Neural crest cell (in vitro differentiated cells): ENCODE data around the gene ZDHHC12. TPM values are rescaled to one million over a fixed set of nuclear protein-coding genes. Genes with fewer than 3 reads are reported as not detected.

Experiments
- DNase-seq: peaks from one replicate; pipeline ENCODE4 v3.0.0; 2021; ENCODE audit warnings: low read depth, mixed read lengths, low spot score
- H3K27ac Mint-ChIP-seq: one replicate; pipeline ENCODE4 v1.8.0; 2021; ENCODE audit warnings: mild to moderate bottlenecking, mixed read lengths; ENCODE audit not compliant: unreplicated experiment
- H3K27me3 Mint-ChIP-seq: 2 replicates; pipeline ENCODE4 v1.8.0; 2021; ENCODE audit warnings: low read depth, mild to moderate bottlenecking, mixed read lengths
- H3K36me3 Mint-ChIP-seq: 2 replicates; pipeline ENCODE4 v1.8.0; 2021; ENCODE audit warnings: low read depth, mild to moderate bottlenecking, mixed read lengths
- H3K4me1 Mint-ChIP-seq: 2 replicates; pipeline ENCODE4 v1.8.0; 2021; ENCODE audit warnings: mixed read lengths
- H3K4me3 Mint-ChIP-seq: one replicate; pipeline ENCODE4 v1.8.0; 2021; ENCODE audit warnings: mild to moderate bottlenecking, mixed read lengths
- H3K9me3 Mint-ChIP-seq: 2 replicates; pipeline ENCODE4 v1.8.0; 2021; ENCODE audit warnings: mixed read lengths
- total RNA-seq: library from RNA; stranded (reverse); gene quantifications from 2 replicates; pipeline ENCODE4 v1.2.1, GENCODE V29; 2021
- TF ChIP-seq, protein P1 (sequence below): fragments of 200-600 bp; sonication (generic); conservative IDR thresholded peaks from 2 replicates; pipeline ENCODE4 v1.5.0; 2021; ENCODE audit warnings: antibody characterized with exemption, mild to moderate bottlenecking

The ZDHHC12 gene
- total RNA-seq, 1 donor from 2014 or later: 15.7 TPM

DNA sequence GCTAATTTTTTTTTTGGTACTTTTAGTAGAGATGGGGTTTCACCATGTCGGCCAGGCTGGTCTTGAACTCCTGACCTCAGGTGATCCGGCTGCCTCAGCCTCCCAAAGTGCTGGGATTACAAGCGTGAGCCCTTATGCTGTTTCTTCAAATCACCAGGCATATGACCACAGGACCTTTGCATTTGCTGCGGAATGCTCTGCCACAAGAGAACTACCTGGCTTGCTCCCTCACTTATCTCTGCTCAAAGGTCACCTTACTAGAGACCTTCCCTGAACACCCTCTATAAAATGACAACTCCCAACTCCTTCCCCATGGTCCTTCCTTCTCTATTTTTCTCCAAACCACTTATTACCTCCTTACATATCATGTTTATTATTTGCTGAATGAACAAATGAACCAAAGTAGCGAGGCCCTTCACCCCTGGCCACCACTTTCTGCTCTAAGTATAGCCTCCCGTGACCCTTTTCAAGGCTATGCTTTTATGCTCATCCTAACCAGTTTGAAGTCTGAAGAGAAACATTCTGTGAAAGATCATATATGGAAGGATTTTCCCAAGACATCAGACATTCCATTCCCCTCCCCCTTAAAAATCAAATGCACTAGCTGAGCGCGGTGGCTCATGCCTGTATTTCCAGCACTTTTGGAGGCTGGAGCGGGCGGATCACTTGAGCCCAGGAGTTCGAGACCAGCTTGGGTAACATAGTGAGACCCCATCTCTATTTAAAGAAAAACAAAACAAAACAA is 46.5 kb upstream of the ZDHHC12 start:
- no peak for DNase-seq
- Mint-ChIP-seq H3K27me3 (no peaks in the 10 kb centered on the region), H3K27ac (no peak overlapping the region), H3K4me1 (peaks cover 10% of the 10 kb centered on the region), H3K4me3 (peak overlapping the region; percentile 92), H3K9me3 (no peaks in the 10 kb centered on the region), H3K36me3 (no peaks in the 10 kb centered on the region)
- TF ChIP-seq, protein P1, sequence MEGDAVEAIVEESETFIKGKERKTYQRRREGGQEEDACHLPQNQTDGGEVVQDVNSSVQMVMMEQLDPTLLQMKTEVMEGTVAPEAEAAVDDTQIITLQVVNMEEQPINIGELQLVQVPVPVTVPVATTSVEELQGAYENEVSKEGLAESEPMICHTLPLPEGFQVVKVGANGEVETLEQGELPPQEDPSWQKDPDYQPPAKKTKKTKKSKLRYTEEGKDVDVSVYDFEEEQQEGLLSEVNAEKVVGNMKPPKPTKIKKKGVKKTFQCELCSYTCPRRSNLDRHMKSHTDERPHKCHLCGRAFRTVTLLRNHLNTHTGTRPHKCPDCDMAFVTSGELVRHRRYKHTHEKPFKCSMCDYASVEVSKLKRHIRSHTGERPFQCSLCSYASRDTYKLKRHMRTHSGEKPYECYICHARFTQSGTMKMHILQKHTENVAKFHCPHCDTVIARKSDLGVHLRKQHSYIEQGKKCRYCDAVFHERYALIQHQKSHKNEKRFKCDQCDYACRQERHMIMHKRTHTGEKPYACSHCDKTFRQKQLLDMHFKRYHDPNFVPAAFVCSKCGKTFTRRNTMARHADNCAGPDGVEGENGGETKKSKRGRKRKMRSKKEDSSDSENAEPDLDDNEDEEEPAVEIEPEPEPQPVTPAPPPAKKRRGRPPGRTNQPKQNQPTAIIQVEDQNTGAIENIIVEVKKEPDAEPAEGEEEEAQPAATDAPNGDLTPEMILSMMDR: no peak

DNA sequence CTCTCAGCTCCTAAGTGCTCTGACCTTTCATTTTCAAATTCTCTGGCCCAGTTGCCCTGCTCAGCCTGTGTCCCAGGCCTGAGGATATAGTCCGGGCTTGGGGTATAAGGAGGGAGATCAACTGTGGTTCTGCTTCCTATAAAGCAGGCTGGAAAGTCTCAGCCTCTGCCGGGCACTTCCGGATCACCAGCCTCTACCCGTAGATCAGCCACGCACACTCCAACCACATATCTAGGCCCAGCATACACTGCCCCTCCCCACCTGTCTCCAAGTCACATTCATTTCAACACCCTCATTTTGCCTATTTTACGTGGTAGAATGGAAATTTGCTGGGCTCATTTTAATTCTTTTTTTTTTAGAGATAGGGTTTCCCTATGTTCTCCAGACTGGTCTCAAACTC is 44.7 kb upstream of the ZDHHC12 start:
- peaks cover 10% of the 10 kb centered on the region for H3K4me1 Mint-ChIP-seq
- TF ChIP-seq, protein P1: no peak
- no peak for DNase-seq
- no peaks in the 10 kb centered on the region for H3K36me3 Mint-ChIP-seq
- peak overlapping the region; percentile 15 for H3K4me3 Mint-ChIP-seq
- no peaks in the 10 kb centered on the region for H3K9me3 Mint-ChIP-seq
- no peaks in the 10 kb centered on the region for H3K27me3 Mint-ChIP-seq
- no peak overlapping the region for H3K27ac Mint-ChIP-seq

DNA sequence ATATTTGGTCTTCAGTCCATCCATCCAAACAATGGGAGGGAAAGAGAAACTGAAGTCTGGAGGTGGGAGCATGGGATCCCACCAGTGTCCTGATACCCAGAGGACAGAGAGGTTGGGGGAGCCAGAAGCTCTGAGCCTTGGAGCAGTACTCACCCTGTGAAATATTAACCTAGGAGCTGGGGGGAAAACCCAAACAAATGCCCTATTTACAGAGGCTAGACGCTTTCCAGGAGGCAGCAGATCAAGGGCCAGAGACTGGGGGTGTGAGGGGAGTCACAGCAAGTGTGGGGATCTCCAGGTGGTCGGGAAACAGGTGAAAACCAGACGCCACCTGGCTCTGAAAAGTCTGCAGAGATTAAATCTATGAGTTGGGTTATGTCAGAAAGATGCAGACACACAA is 41.6 kb upstream of the ZDHHC12 start:
- Mint-ChIP-seq H3K4me1 (peaks cover 2% of the 10 kb centered on the region), H3K27me3 (no peaks in the 10 kb centered on the region), H3K4me3 (no peak overlapping the region), H3K9me3 (no peaks in the 10 kb centered on the region), H3K27ac (peak overlapping the region; percentile 27), H3K36me3 (no peaks in the 10 kb centered on the region)
- DNase-seq: no peak
- TF ChIP-seq, protein P1: no peak

DNA sequence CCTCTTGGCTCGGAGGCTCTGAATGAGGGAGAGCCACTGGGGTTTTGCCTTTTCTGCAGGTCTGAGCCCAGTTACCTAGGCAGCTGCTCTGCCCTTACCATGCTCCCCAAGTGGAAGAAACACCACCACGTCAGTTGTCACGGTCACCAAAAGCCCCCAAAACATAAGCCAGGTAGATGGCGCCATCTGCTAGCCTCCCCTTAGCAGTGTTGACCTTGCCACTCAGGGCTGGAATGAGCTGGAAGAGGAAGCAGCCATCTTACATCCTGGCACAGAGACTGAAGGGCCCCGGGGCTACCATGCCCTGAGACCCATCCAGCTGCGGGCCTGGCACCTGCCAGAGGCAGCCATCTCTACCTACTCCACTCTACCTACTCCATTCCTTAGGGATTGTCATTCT is 40.4 kb upstream of the ZDHHC12 start:
- no peak for DNase-seq
- Mint-ChIP-seq H3K9me3 (no peaks in the 10 kb centered on the region), H3K27ac (no peak overlapping the region), H3K4me1 (no peaks in the 10 kb centered on the region), H3K27me3 (no peaks in the 10 kb centered on the region), H3K36me3 (no peaks in the 10 kb centered on the region), H3K4me3 (no peak overlapping the region)
- TF ChIP-seq, protein P1: no peak

DNA sequence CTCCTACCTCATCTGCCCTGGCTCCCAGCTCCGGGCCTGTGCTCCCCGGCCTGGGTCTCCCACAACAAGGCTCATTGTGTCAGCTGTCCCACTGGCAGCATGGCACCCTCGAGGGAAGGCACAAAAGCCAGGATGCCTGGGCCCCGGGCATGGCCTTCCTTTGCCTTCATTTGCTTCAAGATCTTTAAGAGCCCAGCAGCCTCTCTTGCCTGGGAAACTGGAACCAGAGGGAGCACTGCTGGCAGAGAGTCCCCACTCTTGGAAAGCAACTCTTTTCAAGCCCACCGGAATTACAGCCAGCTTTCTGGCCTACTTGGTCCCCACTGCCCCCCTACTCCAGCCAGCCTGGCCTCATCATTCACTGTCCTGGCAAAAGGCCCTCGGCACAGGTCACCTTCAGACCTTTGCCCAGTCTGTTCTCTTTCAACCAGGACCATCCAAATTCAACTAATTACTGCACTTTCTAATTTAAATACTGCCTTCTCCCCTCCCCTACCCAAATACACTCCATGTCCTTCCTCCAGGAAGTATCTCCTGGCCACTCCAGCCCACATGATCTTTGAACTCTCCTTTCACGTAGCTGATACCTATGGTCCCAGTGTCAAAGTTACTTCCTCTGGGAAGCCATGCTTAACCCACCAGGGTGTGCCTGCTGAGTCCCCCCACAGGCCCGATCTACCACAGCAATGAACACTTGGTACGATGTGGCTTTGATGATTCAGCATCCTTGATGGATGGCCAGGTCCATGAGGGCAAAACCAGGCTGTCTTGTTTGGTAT is 38.9 kb upstream of the ZDHHC12 start:
- H3K4me1 Mint-ChIP-seq: no peaks in the 10 kb centered on the region
- no peak overlapping the region for H3K4me3 Mint-ChIP-seq
- H3K36me3 Mint-ChIP-seq: no peaks in the 10 kb centered on the region
- TF ChIP-seq, protein P1: no peak
- H3K9me3 Mint-ChIP-seq: no peaks in the 10 kb centered on the region
- H3K27ac Mint-ChIP-seq: peak overlapping the region; percentile 87
- DNase-seq: no peak
- no peaks in the 10 kb centered on the region for H3K27me3 Mint-ChIP-seq
